ENCODE measurements around the gene PNPLA1.

The PNPLA1 gene

GRCh38 chr6:36301781-36302180, 31.9 kb downstream of the PNPLA1 start:
- Histone ChIP-seq H3F3A (ENCODE audit: insufficient read depth) (no peaks in the 10 kb centered on the region), H3K4me2 (ENCODE audit: low read depth, low read length, poor library complexity, severe bottlenecking) (no peak overlapping the region), H2AFZ (ENCODE audit: low read depth, low read length, severe bottlenecking) (no peak overlapping the region), H3K79me2 (ENCODE audit: insufficient read depth, low read length) (no peaks in the 10 kb centered on the region), H3K4me3 (ENCODE audit: insufficient read depth, low read length, poor library complexity, severe bottlenecking) (no peak overlapping the region), H3K27ac (ENCODE audit: low read depth, low read length) (no peak overlapping the region), H3K9ac (ENCODE audit: low read length) (no peak overlapping the region), H3K36me3 (ENCODE audit: low read length) (no peaks in the 10 kb centered on the region), H3K27me3 (ENCODE audit: low read length) (no peaks in the 10 kb centered on the region), H3K9me3 (ENCODE audit: insufficient read depth, low read length) (no peaks in the 10 kb centered on the region), H3K9me2 (replicated peaks; ENCODE audit: insufficient read depth, low read length) (no peaks in the 10 kb centered on the region), H4K20me1 (ENCODE audit: low read depth, low read length) (no peaks in the 10 kb centered on the region)
- TF ChIP-seq CTCF (IDR thresholded peaks at IDR 0.05; ENCODE audit: insufficient read depth, low read length, poor library complexity, severe bottlenecking): no peak
- 0 out of 2 replicates have a peak, but pooled peaks have one; percentile 20 for TF ChIP-seq EZH2phosphoT487 (conservative IDR thresholded peaks at IDR 0.05; ENCODE audit: low read length)

GRCh38 chr6:36302227-36302976, 32.5 kb downstream of the PNPLA1 start:
- H3F3A ChIP-seq (ENCODE audit: insufficient read depth): no peaks in the 10 kb centered on the region
- no peaks in the 10 kb centered on the region for H3K36me3 ChIP-seq (ENCODE audit: low read length)
- H3K79me2 ChIP-seq (ENCODE audit: insufficient read depth, low read length): no peaks in the 10 kb centered on the region
- no peak overlapping the region for H2AFZ ChIP-seq (ENCODE audit: low read depth, low read length, severe bottlenecking)
- no peak overlapping the region for H3K27ac ChIP-seq (ENCODE audit: low read depth, low read length)
- no peaks in the 10 kb centered on the region for H3K9me2 ChIP-seq (replicated peaks; ENCODE audit: insufficient read depth, low read length)
- no peaks in the 10 kb centered on the region for H3K9me3 ChIP-seq (ENCODE audit: insufficient read depth, low read length)
- TF ChIP-seq EZH2phosphoT487 (conservative IDR thresholded peaks at IDR 0.05; ENCODE audit: low read length) (no peak), CTCF (IDR thresholded peaks at IDR 0.05; ENCODE audit: insufficient read depth, low read length, poor library complexity, severe bottlenecking) (peak; percentile 100)
- no peaks in the 10 kb centered on the region for H4K20me1 ChIP-seq (ENCODE audit: low read depth, low read length)
- no peaks in the 10 kb centered on the region for H3K27me3 ChIP-seq (ENCODE audit: low read length)
- H3K4me3 ChIP-seq (ENCODE audit: insufficient read depth, low read length, poor library complexity, severe bottlenecking): no peak overlapping the region
- no peak overlapping the region for H3K4me2 ChIP-seq (ENCODE audit: low read depth, low read length, poor library complexity, severe bottlenecking)
- no peak overlapping the region for H3K9ac ChIP-seq (ENCODE audit: low read length)

GRCh38 chr6:36305885-36306284, 36.0 kb downstream of the PNPLA1 start:
- Histone ChIP-seq H4K20me1 (ENCODE audit: low read depth, low read length) (no peaks in the 10 kb centered on the region), H3K27ac (ENCODE audit: low read depth, low read length) (no peak overlapping the region), H3F3A (ENCODE audit: insufficient read depth) (no peaks in the 10 kb centered on the region), H3K79me2 (ENCODE audit: insufficient read depth, low read length) (no peaks in the 10 kb centered on the region), H2AFZ (ENCODE audit: low read depth, low read length, severe bottlenecking) (no peak overlapping the region), H3K27me3 (ENCODE audit: low read length) (no peaks in the 10 kb centered on the region), H3K4me3 (ENCODE audit: insufficient read depth, low read length, poor library complexity, severe bottlenecking) (no peak overlapping the region), H3K9me3 (ENCODE audit: insufficient read depth, low read length) (no peaks in the 10 kb centered on the region), H3K9ac (ENCODE audit: low read length) (no peak overlapping the region), H3K4me2 (ENCODE audit: low read depth, low read length, poor library complexity, severe bottlenecking) (no peak overlapping the region), H3K9me2 (replicated peaks; ENCODE audit: insufficient read depth, low read length) (no peaks in the 10 kb centered on the region), H3K36me3 (ENCODE audit: low read length) (no peaks in the 10 kb centered on the region)
- TF ChIP-seq CTCF (IDR thresholded peaks at IDR 0.05; ENCODE audit: insufficient read depth, low read length, poor library complexity, severe bottlenecking) (no peak), EZH2phosphoT487 (conservative IDR thresholded peaks at IDR 0.05; ENCODE audit: low read length) (no peak)
